ENCODE data around the gene CAPZB.

DNA sequence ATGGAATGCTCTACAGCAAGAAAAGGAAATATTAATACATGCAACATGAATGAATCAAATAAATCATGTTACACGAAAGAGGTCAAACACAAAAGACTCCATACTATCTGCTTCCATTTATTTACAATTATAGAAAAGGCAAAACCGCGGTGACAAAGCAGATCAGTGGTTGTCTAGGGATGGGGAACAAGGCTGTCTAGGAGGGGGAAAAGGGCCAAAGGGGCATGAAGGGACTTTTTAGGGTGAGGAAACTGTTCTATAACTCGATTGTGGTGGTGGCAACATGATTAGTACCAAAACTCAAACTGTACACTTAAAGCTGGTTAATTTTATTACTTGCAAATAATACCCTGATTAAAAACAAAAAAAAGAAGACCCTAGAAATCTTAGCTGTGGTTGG lies 20.6 kb downstream of the CAPZB start:
- TF ChIP-seq, protein P1, sequence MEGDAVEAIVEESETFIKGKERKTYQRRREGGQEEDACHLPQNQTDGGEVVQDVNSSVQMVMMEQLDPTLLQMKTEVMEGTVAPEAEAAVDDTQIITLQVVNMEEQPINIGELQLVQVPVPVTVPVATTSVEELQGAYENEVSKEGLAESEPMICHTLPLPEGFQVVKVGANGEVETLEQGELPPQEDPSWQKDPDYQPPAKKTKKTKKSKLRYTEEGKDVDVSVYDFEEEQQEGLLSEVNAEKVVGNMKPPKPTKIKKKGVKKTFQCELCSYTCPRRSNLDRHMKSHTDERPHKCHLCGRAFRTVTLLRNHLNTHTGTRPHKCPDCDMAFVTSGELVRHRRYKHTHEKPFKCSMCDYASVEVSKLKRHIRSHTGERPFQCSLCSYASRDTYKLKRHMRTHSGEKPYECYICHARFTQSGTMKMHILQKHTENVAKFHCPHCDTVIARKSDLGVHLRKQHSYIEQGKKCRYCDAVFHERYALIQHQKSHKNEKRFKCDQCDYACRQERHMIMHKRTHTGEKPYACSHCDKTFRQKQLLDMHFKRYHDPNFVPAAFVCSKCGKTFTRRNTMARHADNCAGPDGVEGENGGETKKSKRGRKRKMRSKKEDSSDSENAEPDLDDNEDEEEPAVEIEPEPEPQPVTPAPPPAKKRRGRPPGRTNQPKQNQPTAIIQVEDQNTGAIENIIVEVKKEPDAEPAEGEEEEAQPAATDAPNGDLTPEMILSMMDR (conservative IDR thresholded peaks at IDR 0.05 in 1 of 2, IDR thresholded peaks at IDR 0.05 in 1 of 2; ENCODE audit: extremely low read depth in 1 of 2, insufficient read depth in 1 of 2, low read depth in 1 of 2, low read length in 2 of 2): no peak
- TF ChIP-seq EZH2 (IDR thresholded peaks at IDR 0.05; ENCODE audit: borderline replicate concordance, low read length): no peak

All from mammary epithelial cell (primary cell).